Amniotic epithelial cell (primary cell): ENCODE data around the gene TRAPPC4.
"Not testable (repeated sequence)": the region's sequence is repeated elsewhere in the genome, so short reads cannot be mapped to it uniquely, and the experiment has no call there.

Experiments used
- DNase-seq: peaks from one replicate; pipeline ENCODE4 v3.0.0-alpha.2; 2010; ENCODE audit warnings: low read depth

The TRAPPC4 gene

GRCh38 chr11:119034813-119035212, 16.2 kb downstream of the TRAPPC4 start:
- no peak for DNase-seq

DNA sequence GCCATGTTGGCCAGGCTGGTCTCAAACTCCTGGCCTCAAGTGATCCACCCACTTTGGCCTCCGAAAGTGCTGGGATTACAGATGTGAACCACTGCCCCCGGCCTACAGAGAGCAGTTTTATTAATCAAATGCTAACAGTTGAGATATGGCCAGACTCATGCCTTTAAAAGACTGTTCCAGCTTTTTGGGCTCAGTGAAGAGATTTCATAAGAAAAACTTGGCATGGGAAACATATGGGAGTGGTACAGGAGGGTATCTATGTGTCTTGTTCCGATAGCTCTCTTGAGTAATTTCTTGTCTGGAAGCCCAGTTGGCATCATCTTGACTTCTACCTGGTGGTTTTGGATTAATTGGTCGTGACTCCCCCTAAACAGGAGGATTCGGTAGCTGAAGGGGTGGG, 20.3 kb downstream of the TRAPPC4 start:
- no peak for DNase-seq

DNA sequence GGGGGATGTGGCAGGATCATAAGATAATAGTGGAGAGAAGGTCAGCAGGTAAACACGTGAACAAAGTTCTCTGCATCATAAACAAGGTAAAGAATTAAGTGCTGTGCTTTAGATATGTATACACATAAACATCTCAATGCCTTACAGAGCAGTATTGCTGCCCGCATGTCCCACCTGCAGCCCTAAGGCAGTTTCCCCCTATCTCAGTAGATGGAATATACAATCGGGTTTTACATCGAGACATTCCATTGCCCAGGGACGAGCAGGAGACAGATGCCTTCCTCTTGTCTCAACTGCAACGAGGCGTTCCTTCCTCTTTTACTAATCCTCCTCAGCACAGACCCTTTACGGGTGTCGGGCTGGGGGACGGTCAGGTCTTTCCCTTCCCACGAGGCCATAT, 20.9 kb downstream of the TRAPPC4 start:
- not testable (repeated sequence) for DNase-seq

GRCh38 chr11:119041821-119042514, 23.4 kb downstream of the TRAPPC4 start:
- no peak for DNase-seq

DNA sequence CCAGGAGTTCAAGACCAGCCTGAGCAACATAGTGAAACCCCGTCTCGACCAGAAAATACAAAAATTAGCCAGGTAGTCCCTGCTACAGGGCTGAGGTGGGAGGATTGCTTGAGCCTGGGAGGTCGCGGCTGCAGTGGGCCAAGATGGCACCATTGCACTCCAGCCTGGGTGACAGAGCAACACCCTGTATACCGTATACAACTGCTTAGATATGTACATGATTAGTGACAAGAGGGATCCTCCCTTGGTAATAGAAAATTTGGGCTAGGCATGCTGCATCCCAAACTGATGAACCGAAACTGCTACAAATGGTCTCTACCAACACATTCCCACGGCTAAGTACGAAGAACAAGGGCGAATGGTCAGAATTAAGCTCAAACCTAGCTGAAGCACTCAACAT, 24.4 kb downstream of the TRAPPC4 start:
- DNase-seq = no peak

GRCh38 chr11:119044708-119045107, 26.1 kb downstream of the TRAPPC4 start:
- DNase-seq = no peak

DNA sequence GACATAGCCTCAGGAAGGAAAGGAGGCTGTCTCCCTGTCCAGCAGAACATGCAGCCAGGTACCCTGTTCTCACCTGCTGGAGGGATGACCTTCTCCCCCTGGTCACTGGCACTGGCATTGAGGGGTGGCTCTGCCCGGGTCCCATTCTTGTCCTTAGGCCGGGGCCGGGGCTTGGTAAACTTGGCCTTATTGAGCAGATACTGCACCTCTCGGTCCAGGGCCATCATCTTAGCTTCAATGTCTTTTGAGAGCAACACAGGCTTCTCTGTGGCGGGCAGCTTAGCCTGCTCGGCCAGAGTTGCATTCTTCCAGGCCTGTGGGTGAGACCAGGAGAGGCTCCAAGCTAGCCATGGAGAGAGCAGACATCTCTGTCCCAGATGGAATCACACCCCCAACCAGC, 27.9 kb downstream of the TRAPPC4 start:
- DNase-seq = no peak

GRCh38 chr11:119047205-119047604, 28.6 kb downstream of the TRAPPC4 start:
- no peak for DNase-seq

- no peak for DNase-seq
Measured at GRCh38 chr11:119048644-119049043, 30.1 kb downstream of the TRAPPC4 start.

DNA sequence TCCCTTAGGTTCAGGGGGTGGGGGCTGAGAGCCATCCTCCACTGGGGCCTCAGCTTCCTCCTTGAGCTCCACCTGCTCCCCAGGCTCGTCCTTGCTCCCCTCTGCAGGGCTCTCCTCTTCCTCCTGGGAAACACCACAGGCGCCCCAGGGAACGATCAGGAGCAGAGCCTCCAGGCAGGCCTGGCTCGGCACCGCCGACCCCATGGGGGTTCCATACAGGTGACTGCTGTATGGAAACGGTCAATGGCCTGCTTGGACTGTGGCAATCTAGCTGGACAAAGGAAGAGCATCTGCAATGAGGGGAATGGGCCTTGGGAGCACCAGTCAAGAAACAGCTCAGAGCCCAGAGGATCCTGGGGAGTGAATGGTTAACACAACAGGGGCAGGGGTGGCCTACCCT, 30.5 kb downstream of the TRAPPC4 start:
- no peak for DNase-seq

GRCh38 chr11:119051440-119052162, 33.0 kb downstream of the TRAPPC4 start:
- no peak for DNase-seq

DNA sequence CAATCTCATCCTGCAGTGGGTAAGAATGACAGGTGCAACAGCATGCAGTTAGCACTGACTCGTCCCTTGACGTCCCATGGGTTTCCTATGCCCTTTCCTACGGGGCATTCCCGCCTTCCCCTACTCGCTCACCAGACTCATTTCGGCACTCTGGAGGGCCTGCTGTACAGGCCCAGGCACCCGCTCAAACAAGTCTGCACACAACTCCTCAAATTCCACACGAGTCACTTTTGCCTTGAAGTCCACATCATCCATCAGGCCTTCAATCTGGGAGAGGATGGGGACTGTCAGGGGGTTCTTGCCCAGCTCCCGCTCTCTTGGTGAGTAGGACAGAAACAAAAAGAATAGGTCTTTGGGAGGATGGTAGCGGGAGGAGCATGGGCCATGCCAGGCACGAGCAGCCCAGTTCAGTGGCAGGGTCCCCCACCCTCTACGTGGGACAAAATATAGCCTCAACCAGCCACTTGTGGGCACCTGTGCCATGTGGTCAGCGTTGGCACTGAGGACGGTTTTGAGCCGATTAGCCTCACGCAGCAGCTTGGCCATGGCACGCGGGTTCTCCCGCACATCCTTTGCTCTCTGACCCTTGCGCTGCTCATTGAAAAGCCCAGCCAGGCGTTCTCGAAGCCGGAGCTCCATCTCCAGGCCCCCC, 33.7 kb downstream of the TRAPPC4 start:
- no peak for DNase-seq

GRCh38 chr11:119054418-119054817, 35.9 kb downstream of the TRAPPC4 start:
- DNase-seq = no peak

DNA sequence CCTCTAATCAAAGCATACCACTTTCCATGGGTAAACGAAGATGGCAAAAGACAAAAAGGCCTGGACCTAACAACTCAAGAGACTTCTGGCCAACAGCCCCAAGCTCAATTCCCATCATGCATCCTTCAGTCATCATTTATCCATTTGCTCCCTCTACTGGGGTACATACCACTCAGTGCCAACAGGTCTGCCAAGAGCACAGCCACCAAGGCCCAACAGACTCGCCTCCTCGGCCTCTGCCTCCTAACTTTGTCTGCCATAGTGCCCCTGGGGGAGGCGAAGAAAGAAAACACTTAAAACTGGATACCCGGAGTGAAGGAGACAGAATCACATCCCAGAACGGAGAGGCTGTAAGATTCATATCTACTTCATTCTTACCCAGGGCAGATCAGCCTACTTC, 37.3 kb downstream of the TRAPPC4 start:
- DNase-seq = peak; percentile 24

- DNase-seq = no peak
Measured at GRCh38 chr11:119056421-119056999, 37.9 kb downstream of the TRAPPC4 start.

DNA sequence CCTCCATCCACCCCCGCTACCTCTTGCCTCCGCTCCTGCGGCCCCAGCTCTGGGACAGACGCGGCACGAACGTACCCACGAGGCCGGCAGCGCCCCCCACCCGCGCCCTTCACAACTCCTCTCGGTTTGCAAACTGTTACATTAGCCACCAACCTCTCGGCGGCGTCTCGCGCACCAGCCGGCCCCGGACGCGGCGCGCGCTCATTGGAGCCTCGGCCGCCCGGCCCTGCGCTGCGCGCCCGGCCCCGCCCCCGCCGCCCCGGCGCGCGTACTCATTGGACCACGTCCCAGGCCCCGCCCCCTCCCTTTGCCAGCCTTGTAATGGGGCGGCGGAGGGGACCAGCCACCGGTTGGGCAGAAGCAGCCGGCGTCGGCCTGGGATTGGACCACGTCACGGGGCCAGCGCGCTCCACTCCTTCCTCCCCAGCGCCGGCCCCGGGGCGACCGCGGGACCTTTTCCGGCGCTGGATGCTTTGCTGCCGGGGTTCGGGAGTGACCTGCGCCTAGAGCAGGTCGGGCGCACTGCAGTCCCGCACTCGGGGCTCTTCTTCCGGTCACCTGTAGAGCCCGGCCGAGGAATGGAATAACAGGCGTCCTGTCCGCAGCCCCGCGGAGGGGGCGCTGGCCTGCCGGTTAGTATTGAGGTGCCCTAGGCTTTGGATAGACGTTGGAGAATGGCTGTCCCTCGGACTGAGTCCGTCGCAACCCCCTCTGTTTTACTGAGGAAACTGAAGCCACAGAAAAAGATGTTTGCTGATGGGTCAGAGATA, 38.6 kb downstream of the TRAPPC4 start, which contains the start of gene HYOU1:
HYOU1 (minus strand) TSS at position 206 of the 770 bp plus-strand sequence. CDS start 1,045 bp downstream, outside the sequence.
- peak; percentile 92 for DNase-seq

- not testable (repeated sequence) for DNase-seq
Measured at GRCh38 chr11:119059128-119059527, 40.6 kb downstream of the TRAPPC4 start.

GRCh38 chr11:119061256-119061655, 42.7 kb downstream of the TRAPPC4 start:
- DNase-seq = no peak

DNA sequence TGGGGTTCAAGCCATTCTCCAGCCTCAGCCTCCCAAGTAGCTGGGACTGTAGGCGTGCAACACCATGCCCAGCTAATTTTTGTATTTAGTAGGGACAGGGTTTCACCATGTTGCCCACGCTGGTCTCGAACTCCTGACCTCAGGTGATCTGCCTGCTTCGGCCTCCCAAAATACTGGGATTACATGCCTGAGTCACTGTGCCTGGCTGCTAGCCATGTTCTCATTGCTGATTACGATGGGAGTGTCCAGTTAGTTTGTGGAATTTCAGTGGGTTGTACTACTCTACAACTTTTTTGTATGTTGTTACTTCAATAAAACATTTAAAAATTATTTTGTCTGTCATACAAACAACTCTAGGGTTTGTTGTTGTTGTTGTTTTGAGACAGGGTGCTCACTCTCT, 44.2 kb downstream of the TRAPPC4 start:
- peak; percentile 73 for DNase-seq

- DNase-seq = peak; percentile 38
Measured at GRCh38 chr11:119065369-119065768, 46.8 kb downstream of the TRAPPC4 start.

DNA sequence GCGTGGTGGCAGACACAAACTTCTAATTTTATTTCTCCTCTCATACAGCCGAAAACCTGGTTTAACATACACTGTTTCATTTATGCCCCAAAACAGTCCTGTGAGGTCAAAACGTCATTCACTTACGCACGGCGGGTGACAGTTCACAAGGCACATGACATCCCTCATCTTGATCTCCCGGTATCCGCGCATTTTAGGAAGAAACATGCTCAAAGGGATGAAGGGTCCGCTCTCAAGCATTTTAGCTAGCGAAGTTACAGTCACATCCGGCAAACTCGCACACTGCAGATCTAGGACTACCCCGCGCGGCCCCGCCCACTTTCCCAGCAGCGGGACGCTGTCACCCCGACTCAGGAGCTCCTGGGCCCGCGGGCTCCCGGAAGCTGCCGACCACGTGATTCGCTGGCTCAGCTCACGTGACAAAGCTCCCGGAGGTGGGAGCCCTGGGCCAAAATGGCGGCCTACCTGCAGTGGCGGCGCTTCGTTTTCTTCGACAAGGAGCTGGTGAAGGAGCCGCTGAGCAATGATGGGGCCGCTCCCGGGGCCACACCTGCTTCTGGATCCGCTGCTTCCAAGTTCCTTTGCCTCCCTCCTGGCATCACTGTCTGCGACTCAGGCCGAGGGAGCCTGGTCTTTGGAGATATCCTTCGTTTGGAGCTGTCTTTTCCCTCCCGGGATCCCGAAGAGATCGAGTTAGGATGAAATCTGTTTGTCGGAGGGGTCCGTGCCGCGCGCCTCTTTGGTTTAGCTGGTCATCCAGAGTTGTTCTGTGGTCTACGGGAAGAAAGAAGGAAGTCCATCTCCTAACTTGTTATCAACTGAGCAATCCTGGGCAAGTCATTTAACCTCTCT, 49.0 kb downstream of the TRAPPC4 start, which contains the start of gene VPS11:
VPS11 (plus strand) TSS at position 448 of the 852 bp plus-strand sequence; CDS start at position 454, 6 bp downstream.
- peak; percentile 90 for DNase-seq
